ENCODE data around the gene TRIM47. TPM values are rescaled to one million over a fixed set of nuclear protein-coding genes. Genes with fewer than 3 reads are reported as not detected.

The TRIM47 gene
- total RNA-seq, 2 donors from 2014 or later = 33.7 to 71.5 TPM

DNA sequence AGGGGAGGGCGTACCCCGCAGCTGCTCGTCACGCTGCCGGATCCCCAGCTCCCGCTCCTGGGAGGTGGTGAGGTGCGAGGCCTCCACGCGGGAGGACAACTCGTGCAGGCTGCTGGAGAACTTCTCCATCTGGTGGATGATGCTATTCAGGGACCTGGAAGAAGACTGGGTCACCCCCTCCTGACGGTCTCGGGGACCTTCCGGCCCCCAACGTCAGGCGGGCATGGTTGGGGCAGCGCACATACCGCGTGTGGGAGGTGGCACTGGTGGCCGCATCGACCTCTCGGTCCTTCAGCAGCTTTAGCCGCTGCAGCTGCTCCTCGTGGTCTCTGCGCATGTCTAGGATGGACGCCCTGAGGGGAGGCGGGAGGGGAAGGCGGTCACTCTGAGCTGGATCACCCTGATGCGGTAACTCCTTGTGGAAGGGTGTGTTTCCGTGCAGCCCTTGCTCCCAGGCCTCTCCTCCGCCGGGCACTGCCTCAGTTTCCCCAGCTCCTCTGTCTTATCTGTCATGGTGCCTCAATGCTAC is 39.6 kb upstream of the TRIM47 start:
- H3K27me3 ChIP-seq = no peaks in the 10 kb centered on the region
- no peaks in the 10 kb centered on the region for H3K36me3 ChIP-seq
- intact Hi-C loops (cut with DNase I) = no loop called here

GRCh38 chr17:75917141-75917916 is 38.9 kb upstream of the TRIM47 start:
- intact Hi-C loops (cut with DNase I) = no loop called here

More for the DNA sequence above, 39.6 kb upstream of the TRIM47 start:
- no peak for TF ChIP-seq CTCF (IDR thresholded peaks at IDR 0.05)
- no peak for DNase-seq
- Histone ChIP-seq H3K9ac (ENCODE audit: low read depth in 2 of 2, low read length in 2 of 2) (no peak overlapping the region), H3K27ac (no peak overlapping the region), H3K4me3 (no peak overlapping the region), H3K9me3 (no peaks in the 10 kb centered on the region), H3K4me1 (no peaks in the 10 kb centered on the region)

DNA sequence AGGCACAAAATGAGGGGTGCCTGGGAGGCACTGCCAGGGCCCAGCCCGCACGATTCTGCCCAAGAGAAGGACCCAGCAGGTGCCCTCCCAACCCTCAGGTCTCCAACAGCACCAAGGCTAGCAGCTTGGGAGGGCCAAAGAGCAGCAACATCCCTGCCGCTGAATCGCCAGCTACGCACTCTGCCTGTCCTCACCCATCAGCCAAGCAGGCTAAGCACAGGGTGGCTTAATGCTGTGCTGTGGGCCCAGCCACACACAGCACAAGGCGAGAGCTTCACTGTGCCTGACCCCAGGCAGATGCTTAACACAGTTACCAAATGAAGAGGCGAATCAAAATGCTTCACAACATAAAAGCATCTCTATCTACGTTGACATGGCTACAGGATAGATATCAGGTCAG is 36.9 kb upstream of the TRIM47 start:
- no peak for TF ChIP-seq CTCF (IDR thresholded peaks at IDR 0.05)
- Histone ChIP-seq H3K4me3 (no peak overlapping the region), H3K27ac (no peak overlapping the region), H3K27me3 (no peaks in the 10 kb centered on the region), H3K9ac (ENCODE audit: low read depth in 2 of 2, low read length in 2 of 2) (no peak overlapping the region), H3K4me1 (no peaks in the 10 kb centered on the region), H3K9me3 (no peaks in the 10 kb centered on the region), H3K36me3 (no peaks in the 10 kb centered on the region)
- no peak for DNase-seq
- intact Hi-C loops (cut with DNase I) = no loop called here

More at GRCh38 chr17:75917141-75917916, 38.9 kb upstream of the TRIM47 start:
- no peak overlapping the region for H3K9ac ChIP-seq (ENCODE audit: low read depth in 2 of 2, low read length in 2 of 2)
- no peak overlapping the region for H3K27ac ChIP-seq
- no peak overlapping the region for H3K4me3 ChIP-seq
- no peaks in the 10 kb centered on the region for H3K36me3 ChIP-seq
- no peaks in the 10 kb centered on the region for H3K27me3 ChIP-seq
- TF ChIP-seq CTCF (IDR thresholded peaks at IDR 0.05) = no peak
- H3K4me1 ChIP-seq = no peaks in the 10 kb centered on the region
- no peak for DNase-seq
- no peaks in the 10 kb centered on the region for H3K9me3 ChIP-seq

GRCh38 chr17:75914643-75915267 is 36.4 kb upstream of the TRIM47 start:
- no peaks in the 10 kb centered on the region for H3K36me3 ChIP-seq
- no peak overlapping the region for H3K9ac ChIP-seq (ENCODE audit: low read depth in 2 of 2, low read length in 2 of 2)
- no peak overlapping the region for H3K27ac ChIP-seq
- intact Hi-C loops (cut with DNase I) = no loop called here
- no peak for DNase-seq
- no peaks in the 10 kb centered on the region for H3K9me3 ChIP-seq
- no peak for TF ChIP-seq CTCF (IDR thresholded peaks at IDR 0.05)
- H3K4me1 ChIP-seq = no peaks in the 10 kb centered on the region
- H3K4me3 ChIP-seq = no peak overlapping the region
- no peaks in the 10 kb centered on the region for H3K27me3 ChIP-seq

- TF ChIP-seq CTCF (IDR thresholded peaks at IDR 0.05) = no peak
- no peaks in the 10 kb centered on the region for H3K4me1 ChIP-seq
- H3K27ac ChIP-seq = no peak overlapping the region
- intact Hi-C loops (cut with DNase I) = no loop called here
- H3K9me3 ChIP-seq = no peaks in the 10 kb centered on the region
- DNase-seq = no peak
- no peak overlapping the region for H3K4me3 ChIP-seq
- no peaks in the 10 kb centered on the region for H3K36me3 ChIP-seq
- no peak overlapping the region for H3K9ac ChIP-seq (ENCODE audit: low read depth in 2 of 2, low read length in 2 of 2)
- no peaks in the 10 kb centered on the region for H3K27me3 ChIP-seq
Observed at GRCh38 chr17:75913537-75914210, 35.3 kb upstream of the TRIM47 start.

All from colonic mucosa (tissue), 4 donors.